NCI-H1092 (cell line): Measurements from ENCODE around the gene DNAJC5G.

Experiments used
- DNase-seq: peaks from one replicate; lab custom pipeline; 2025; lab: John Stamatoyannopoulos, UW

The DNAJC5G gene

GRCh38 chr2:27275211-27276150 lies at the start of gene DNAJC5G:
DNAJC5G (plus strand) TSS chr2:27275433; CDS start chr2:27276729, 1,296 bp downstream.
- no peak for DNase-seq

GRCh38 chr2:27225526-27225925 lies 49.7 kb upstream of the DNAJC5G start:
- no peak for DNase-seq

GRCh38 chr2:27227501-27227900 lies 47.7 kb upstream of the DNAJC5G start:
- DNase-seq = no peak

- no peak for DNase-seq
Observed at GRCh38 chr2:27231921-27232320, 43.3 kb upstream of the DNAJC5G start.

GRCh38 chr2:27233341-27233740 lies 41.9 kb upstream of the DNAJC5G start:
- no peak for DNase-seq

- DNase-seq = no peak
Observed at GRCh38 chr2:27236136-27236535, 39.1 kb upstream of the DNAJC5G start.

- no peak for DNase-seq
Observed at GRCh38 chr2:27236626-27237025, 38.6 kb upstream of the DNAJC5G start.

- no peak for DNase-seq
Observed at GRCh38 chr2:27237341-27237945, 37.8 kb upstream of the DNAJC5G start.

GRCh38 chr2:27238976-27239375 lies 36.3 kb upstream of the DNAJC5G start:
- DNase-seq = no peak

GRCh38 chr2:27240406-27240805 lies 34.8 kb upstream of the DNAJC5G start:
- no peak for DNase-seq

- no peak for DNase-seq
Observed at GRCh38 chr2:27241761-27242613, 33.2 kb upstream of the DNAJC5G start.

GRCh38 chr2:27242614-27242951 lies 32.6 kb upstream of the DNAJC5G start:
- DNase-seq = no peak

GRCh38 chr2:27243391-27244130 lies 31.7 kb upstream of the DNAJC5G start:
- DNase-seq = no peak

- DNase-seq = no peak
Observed at GRCh38 chr2:27245116-27245515, 30.1 kb upstream of the DNAJC5G start.

GRCh38 chr2:27245626-27246025 lies 29.6 kb upstream of the DNAJC5G start:
- DNase-seq = no peak

GRCh38 chr2:27247893-27248292 lies 27.3 kb upstream of the DNAJC5G start:
- DNase-seq = no peak

GRCh38 chr2:27249159-27249890 lies 25.9 kb upstream of the DNAJC5G start:
- DNase-seq = no peak

GRCh38 chr2:27249891-27250651 lies 25.2 kb upstream of the DNAJC5G start:
- no peak for DNase-seq

- DNase-seq = no peak
Observed at GRCh38 chr2:27250652-27251379, 24.4 kb upstream of the DNAJC5G start.

GRCh38 chr2:27251766-27252165 lies 23.5 kb upstream of the DNAJC5G start:
- no peak for DNase-seq
